HepG2 (cell line): ENCODE data around the gene ADAM10. TPM values are rescaled to one million over a fixed set of nuclear protein-coding genes. Genes with fewer than 3 reads are reported as not detected.
A peak's percentile ranks its signal among the peaks of the same experiment; 100 is the strongest.

ENCODE experiments used
- ATAC-seq: fragments of 200-7000 bp; cut with Tn5 transposase; 3 replicates; pipeline ENCODE4 v1.9.1; 2020; ENCODE audit warnings: mild to moderate bottlenecking, moderate library complexity
- BruUV-seq: library from RNA; stranded (reverse); fragments of 400-500 nt; replicated peaks from 2 replicates; lab custom pipeline; 2021; lab: Mats Ljungman, UMichigan
- CTCF ChIA-PET: fragments of 300-600 bp; formaldehyde crosslinking; extraction: SDS; loops from one replicate; lab custom pipeline; 2021; ENCODE audit warnings: low total read pairs, inconsistent platforms, low intra/inter-chr PET ratio; lab: Yijun Ruan, JAX
- POLR2A ChIA-PET: fragments of 350-600 bp; sonication (Branson Sonifier 250); formaldehyde crosslinking; loops from one replicate; lab custom pipeline; 2020; ENCODE audit warnings: antibody characterized with exemption, inconsistent platforms; lab: Yijun Ruan, JAX
- DNase-seq: peaks from one replicate; pipeline ENCODE4 v3.0.0-alpha.2; 2015; ENCODE audit warnings: low spot score
- FAIRE-seq: peaks from 3 replicates; lab custom pipeline; 2011; peaks lifted over from hg19 to GRCh38; lab: Jason Lieb, UNC
- H2AFZ ChIP-seq: one replicate; pipeline ENCODE4 v1.6.1; 2011; ENCODE audit warnings: low read length, inconsistent platforms
- H3K27ac ChIP-seq: fragments of 300-600 bp; 3 replicates; pipeline ENCODE4 v1.8.0; 2011; ENCODE audit warnings: mixed run types, mild to moderate bottlenecking, mixed read lengths, low read length, inconsistent platforms; ENCODE audit not compliant: insufficient read depth; ENCODE audit errors: extremely low read length
- H3K27me3 ChIP-seq, 2 experiments: fragments of 200-600 bp in 1 of 2; 2 replicates in 1 of 2; 3 replicates in 1 of 2; pipeline versions ENCODE4 v1.6.0 to v1.8.0; 2011; ENCODE audit warnings: low read length in 2 of 2, mild to moderate bottlenecking in 2 of 2, moderate library complexity in 2 of 2, inconsistent platforms in 1 of 2; ENCODE audit not compliant: insufficient read depth in 2 of 2, control insufficient read depth in 1 of 2
- H3K36me3 ChIP-seq, 2 experiments: fragments of 200-600 bp in 1 of 2; replicated peaks in 1 of 2; 2 replicates in 1 of 2; 3 replicates in 1 of 2; pipeline versions ENCODE4 v1.5.1 to v1.8.0; 2011; ENCODE audit warnings: low read length in 2 of 2, inconsistent platforms in 1 of 2; ENCODE audit not compliant: insufficient read depth in 2 of 2, control insufficient read depth in 1 of 2
- H3K4me1 ChIP-seq: 2 replicates; pipeline ENCODE4 v1.5.1; 2012; ENCODE audit warnings: low read length, inconsistent platforms; ENCODE audit not compliant: insufficient read depth
- H3K4me2 ChIP-seq: 2 replicates; pipeline ENCODE4 v1.6.0; 2011; ENCODE audit warnings: low read depth, low read length, inconsistent platforms
- H3K4me3 ChIP-seq, 3 experiments: fragments of 200-600 bp in 1 of 3; sonication (generic), shearing (Covaris generic) in 1 of 3; replicated peaks in 1 of 3; 2 replicates each; pipeline ENCODE4 v1.5.1; 2011 to 2016; ENCODE audit warnings: low read length in 3 of 3, inconsistent platforms in 2 of 3, low read depth in 2 of 3, mild to moderate bottlenecking in 2 of 3, control low read depth in 1 of 3, mixed read lengths in 1 of 3; ENCODE audit not compliant: insufficient read depth in 1 of 3
- H3K79me2 ChIP-seq: one replicate; pipeline ENCODE4 v1.6.1; 2011; ENCODE audit warnings: low read length, inconsistent platforms; ENCODE audit not compliant: insufficient read depth
- H3K9ac ChIP-seq: 2 replicates; pipeline ENCODE4 v1.6.0; 2011; ENCODE audit warnings: mild to moderate bottlenecking, low read depth, low read length, inconsistent platforms; ENCODE audit not compliant: insufficient read depth
- H3K9me3 ChIP-seq: 2 replicates; pipeline ENCODE4 v1.5.1; 2012; ENCODE audit warnings: mild to moderate bottlenecking, low read length
- H4K20me1 ChIP-seq: 2 replicates; pipeline ENCODE4 v1.6.0; 2011; ENCODE audit warnings: inconsistent platforms, mild to moderate bottlenecking, low read length, moderate library complexity; ENCODE audit not compliant: insufficient read depth
- GATAD2A ChIP-seq: IDR thresholded peaks from 2 replicates; pipeline ENCODE4 v1.6.1; 2016
- HOXA3 ChIP-seq: sonication (generic); formaldehyde crosslinking; IDR thresholded peaks from 2 replicates; pipeline ENCODE4 v1.5.0; 2020; ENCODE audit warnings: missing genetic modification reagents
- RBM22 ChIP-seq: fragments of 200-400 bp; formaldehyde crosslinking; optimal IDR thresholded peaks from 2 replicates; pipeline ENCODE3; 2017; ENCODE audit warnings: mild to moderate bottlenecking, low read length, moderate library complexity
- SOX6 ChIP-seq, 2 experiments: fragments of 450-650 bp in 1 of 2; sonication (generic) in 1 of 2; formaldehyde crosslinking in 1 of 2; IDR thresholded peaks; 2 replicates each; pipeline versions ENCODE4 v1.4.0 to v1.6.1; 2017 to 2020; ENCODE audit warnings: antibody characterized with exemption in 1 of 2, mild to moderate bottlenecking in 1 of 2, missing genetic modification reagents in 1 of 2
- WGBS: methylation state at CpG from one replicate; pipeline ENCODE4 v1.1.6; 2017; ENCODE audit warnings: low lambda C conversion rate; 5-methylcytosine and 5-hydroxymethylcytosine counted together
- in situ Hi-C: cut with HindIII; loops from 2 replicates; pipeline ENCODE4 v1.10.0; 2017; ENCODE audit warnings: low pct_unique_long_range_greater_than_20kb; ENCODE audit not compliant: extremely low pct_ligation_motif_present
- intact Hi-C: fragments of 100-400 bp; cut with micrococcal nuclease; formaldehyde crosslinking; loops from one replicate; pipeline ENCODE4 v1.10.0; 2022; ENCODE audit not compliant: unreplicated experiment
- polyA plus RNA-seq, 8 experiments: library from polyadenylated mRNA; depleted of rRNA in 3 of 8; stranded (reverse) in 7 of 8; unstranded in 1 of 8; fragments of >200 nt; fragmentation: Illumina TruSeq in 4 of 8; extraction: Trizol in 4 of 8; gene quantifications; 2 replicates each; pipeline versions ENCODE4 v1.2.1 to v1.2.3, GENCODE V29; 2011 to 2016; ENCODE audit warnings: low read depth in 4 of 8, missing spikeins in 1 of 8, mixed read lengths in 1 of 8; ENCODE audit not compliant: insufficient read depth in 1 of 8
- total RNA-seq, 5 experiments: library from RNA; depleted of rRNA; stranded (reverse); fragments of >200 nt; fragmentation: Illumina TruSeq; extraction: Trizol; gene quantifications; 2 replicates each; pipeline ENCODE4 v1.2.3, GENCODE V29; 2016; ENCODE audit warnings: low read depth in 1 of 5
- TF ChIP-seq, protein P1 (sequence below): sonication (generic); formaldehyde crosslinking; IDR thresholded peaks from 2 replicates; pipeline ENCODE4 v1.4.0; 2020; ENCODE audit warnings: mild to moderate bottlenecking, missing genetic modification reagents

ADAM10 gene
- total and polyA plus RNA-seq, 2 of the 13 experiments (the other 11 are each of a cell fraction or from before 2014, with no cell fraction given): 92.7 to 125 TPM

- DNase-seq: no peak
- Histone ChIP-seq H3K4me3 (peak overlapping the region in 2 of 3 experiments; percentile 95 to 99; a peak in 2 of 6 replicates), H2AFZ (no peak overlapping the region), H3K27me3 (no peaks in the 10 kb centered on the region; a peak in 1 of 5 replicates), H3K36me3 (no peaks in the 10 kb centered on the region), H3K4me2 (peak overlapping the region; percentile 80), H3K27ac (no peak overlapping the region), H3K9ac (peak overlapping the region; percentile 41; the same call in 1 of the 2 replicates), H3K4me1 (peaks cover 64% of the 10 kb centered on the region), H3K9me3 (no peaks in the 10 kb centered on the region), H4K20me1 (peaks cover 31% of the 10 kb centered on the region), H3K79me2 (peaks cover 82% of the 10 kb centered on the region)
- no peak for ATAC-seq
- TF ChIP-seq GATAD2A (CRISPR knock-in tag) (0 out of 2 replicates have a peak, but pooled peaks have one; percentile 13), RBM22 (no peak)
- 80% methylated on average over 1 of the region's 1 CpG for WGBS
- in situ Hi-C loops (no loop called here), intact Hi-C loops (loop anchor here (5.0 to 10.0 kb wide), 2 partner anchors 71 to 314 kb away; partner anchors contain the start of gene LIPC)
- no TSS peak for BruUV-seq
- ChIA-PET POLR2A (interaction anchor here (0.6 to 1.2 kb wide), 2 partner anchors 25 kb away, joined by 3 to 8 read pairs; partner anchors contain the start of gene MINDY2), CTCF (no interaction called here)
- peak; percentile 8 for FAIRE-seq
Observed at GRCh38 chr15:58746174-58746573, 3.3 kb downstream of the ADAM10 start.

GRCh38 chr15:58742819-58743502 lies 6.5 kb downstream of the ADAM10 start:
- Histone ChIP-seq H3K4me3 (peak overlapping the region in 2 of 3 experiments; percentile 6 to 14; a peak in 1 of 6 replicates), H3K27ac (peak overlapping the region; percentile 73), H3K27me3 (no peaks in the 10 kb centered on the region), H3K9me3 (no peaks in the 10 kb centered on the region), H3K79me2 (peaks cover 95% of the 10 kb centered on the region), H2AFZ (no peak overlapping the region), H3K9ac (peak overlapping the region; percentile 55), H3K4me2 (peak overlapping the region; percentile 56), H3K36me3 (no peaks in the 10 kb centered on the region), H3K4me1 (peaks cover 85% of the 10 kb centered on the region), H4K20me1 (peaks cover 33% of the 10 kb centered on the region)
- ChIA-PET POLR2A (interaction anchor here (0.7 to 1.8 kb wide), 3 partner anchors 28 to 275 kb away, joined by 3 to 15 read pairs (median 5); partner anchors contain the start of gene MINDY2), CTCF (no interaction called here)
- intact Hi-C loops (loop anchor here (10.0 kb wide), 1 partner anchor 68 kb away; no protein-coding TSS in a partner anchor), in situ Hi-C loops (no loop called here)
- FAIRE-seq (peak; percentile 93), ATAC-seq (peak; percentile 93), DNase-seq (peak; percentile 70)
- WGBS: 36% methylated on average over 5 of the region's 5 CpGs
- no TSS peak for BruUV-seq
- TF ChIP-seq HOXA3 (peak; percentile 59), SOX6 (IDR thresholded peaks at IDR 0.05) (no peak), SOX6 (CRISPR knock-in tag; IDR thresholded peaks at IDR 0.05) (peak; percentile 57)
- TF ChIP-seq, protein P1, sequence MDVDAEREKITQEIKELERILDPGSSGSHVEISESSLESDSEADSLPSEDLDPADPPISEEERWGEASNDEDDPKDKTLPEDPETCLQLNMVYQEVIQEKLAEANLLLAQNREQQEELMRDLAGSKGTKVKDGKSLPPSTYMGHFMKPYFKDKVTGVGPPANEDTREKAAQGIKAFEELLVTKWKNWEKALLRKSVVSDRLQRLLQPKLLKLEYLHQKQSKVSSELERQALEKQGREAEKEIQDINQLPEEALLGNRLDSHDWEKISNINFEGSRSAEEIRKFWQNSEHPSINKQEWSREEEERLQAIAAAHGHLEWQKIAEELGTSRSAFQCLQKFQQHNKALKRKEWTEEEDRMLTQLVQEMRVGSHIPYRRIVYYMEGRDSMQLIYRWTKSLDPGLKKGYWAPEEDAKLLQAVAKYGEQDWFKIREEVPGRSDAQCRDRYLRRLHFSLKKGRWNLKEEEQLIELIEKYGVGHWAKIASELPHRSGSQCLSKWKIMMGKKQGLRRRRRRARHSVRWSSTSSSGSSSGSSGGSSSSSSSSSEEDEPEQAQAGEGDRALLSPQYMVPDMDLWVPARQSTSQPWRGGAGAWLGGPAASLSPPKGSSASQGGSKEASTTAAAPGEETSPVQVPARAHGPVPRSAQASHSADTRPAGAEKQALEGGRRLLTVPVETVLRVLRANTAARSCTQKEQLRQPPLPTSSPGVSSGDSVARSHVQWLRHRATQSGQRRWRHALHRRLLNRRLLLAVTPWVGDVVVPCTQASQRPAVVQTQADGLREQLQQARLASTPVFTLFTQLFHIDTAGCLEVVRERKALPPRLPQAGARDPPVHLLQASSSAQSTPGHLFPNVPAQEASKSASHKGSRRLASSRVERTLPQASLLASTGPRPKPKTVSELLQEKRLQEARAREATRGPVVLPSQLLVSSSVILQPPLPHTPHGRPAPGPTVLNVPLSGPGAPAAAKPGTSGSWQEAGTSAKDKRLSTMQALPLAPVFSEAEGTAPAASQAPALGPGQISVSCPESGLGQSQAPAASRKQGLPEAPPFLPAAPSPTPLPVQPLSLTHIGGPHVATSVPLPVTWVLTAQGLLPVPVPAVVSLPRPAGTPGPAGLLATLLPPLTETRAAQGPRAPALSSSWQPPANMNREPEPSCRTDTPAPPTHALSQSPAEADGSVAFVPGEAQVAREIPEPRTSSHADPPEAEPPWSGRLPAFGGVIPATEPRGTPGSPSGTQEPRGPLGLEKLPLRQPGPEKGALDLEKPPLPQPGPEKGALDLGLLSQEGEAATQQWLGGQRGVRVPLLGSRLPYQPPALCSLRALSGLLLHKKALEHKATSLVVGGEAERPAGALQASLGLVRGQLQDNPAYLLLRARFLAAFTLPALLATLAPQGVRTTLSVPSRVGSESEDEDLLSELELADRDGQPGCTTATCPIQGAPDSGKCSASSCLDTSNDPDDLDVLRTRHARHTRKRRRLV (CRISPR knock-in tag): no peak
